HG03521 (cell line): Measurements from ENCODE around the gene OR10P1.
"Not testable (repeated sequence)": the region's sequence is repeated elsewhere in the genome, so short reads cannot be mapped to it uniquely, and the experiment has no call there.

Source experiments
- ATAC-seq: cut with Tn5 transposase; IDR thresholded peaks from one replicate; pipeline ENCODE4 v1.9.1; 2021; ENCODE audit warnings: mild to moderate bottlenecking, moderate library complexity; ENCODE audit not compliant: unreplicated experiment

OR10P1 gene

GRCh38 chr12:55636853-55637252 lies at the start of gene OR10P1:
Gene OR10P1, plus strand, starts transcription at chr12:55636892. Its CDS starts 0 bp downstream, at chr12:55636892.
- ATAC-seq: no peak

- not testable (repeated sequence) for ATAC-seq
Observed at GRCh38 chr12:55590152-55590551, 46.5 kb upstream of the OR10P1 start.

GRCh38 chr12:55607821-55608594 lies 28.7 kb upstream of the OR10P1 start:
- no peak for ATAC-seq

GRCh38 chr12:55610598-55610997 lies 26.1 kb upstream of the OR10P1 start:
- ATAC-seq: no peak

- ATAC-seq: no peak
Observed at GRCh38 chr12:55612646-55613045, 24.0 kb upstream of the OR10P1 start.

- no peak for ATAC-seq
Observed at GRCh38 chr12:55614764-55615163, 21.9 kb upstream of the OR10P1 start.

GRCh38 chr12:55619354-55620138 lies 17.1 kb upstream of the OR10P1 start:
- peak; percentile 82 for ATAC-seq

- ATAC-seq: no peak
Observed at GRCh38 chr12:55624056-55624455, 12.6 kb upstream of the OR10P1 start.

- ATAC-seq: no peak
Observed at GRCh38 chr12:55626154-55626553, 10.5 kb upstream of the OR10P1 start.

GRCh38 chr12:55629058-55629841 lies 7.4 kb upstream of the OR10P1 start:
- no peak for ATAC-seq

- no peak for ATAC-seq
Observed at GRCh38 chr12:55631056-55631455, 5.6 kb upstream of the OR10P1 start.

GRCh38 chr12:55631733-55632132 lies 5.0 kb upstream of the OR10P1 start:
- no peak for ATAC-seq

- ATAC-seq: no peak
Observed at GRCh38 chr12:55633151-55633550, 3.5 kb upstream of the OR10P1 start.

- ATAC-seq: no peak
Observed at GRCh38 chr12:55636116-55636655, 506 bp upstream of the OR10P1 start.

GRCh38 chr12:55637467-55637866 lies 775 bp downstream of the OR10P1 start:
- no peak for ATAC-seq

- no peak for ATAC-seq
Observed at GRCh38 chr12:55641595-55641994, 4.9 kb downstream of the OR10P1 start.

GRCh38 chr12:55642267-55642666 lies 5.6 kb downstream of the OR10P1 start:
- ATAC-seq: no peak

- no peak for ATAC-seq
Observed at GRCh38 chr12:55642669-55643068, 6.0 kb downstream of the OR10P1 start.

- no peak for ATAC-seq
Observed at GRCh38 chr12:55644591-55644990, 7.9 kb downstream of the OR10P1 start.

- ATAC-seq: no peak
Observed at GRCh38 chr12:55647027-55647426, 10.3 kb downstream of the OR10P1 start.
